Smooth muscle cell (in vitro differentiated cells): Measurements from ENCODE around the gene LILRB3. TPM values are rescaled to one million over a fixed set of nuclear protein-coding genes. Genes with fewer than 3 reads are reported as not detected.

Experiments used
- DNase-seq: peaks from one replicate; lab custom pipeline; 2025; ENCODE audit not compliant: unreplicated experiment; lab: John Stamatoyannopoulos, UW
- H2AFZ ChIP-seq: fragments of 200-600 bp; sonication (generic); 2 replicates; pipeline ENCODE4 v1.6.0; 2016; ENCODE audit warnings: antibody characterized with exemption, low read depth, mild to moderate bottlenecking
- H3F3A ChIP-seq: fragments of 200-600 bp; sonication (generic); 2 replicates; pipeline ENCODE4 v1.6.0; 2017; ENCODE audit warnings: antibody characterized with exemption, low read depth
- H3K27ac ChIP-seq: fragments of 200-600 bp; sonication (generic); 2 replicates; pipeline ENCODE4 v1.5.1; 2016; ENCODE audit warnings: low read depth, mild to moderate bottlenecking
- H3K27me3 ChIP-seq: fragments of 200-600 bp; sonication (generic); 2 replicates; pipeline ENCODE4 v1.6.1; 2016; ENCODE audit warnings: low read depth, mild to moderate bottlenecking
- H3K36me3 ChIP-seq: fragments of 200-600 bp; sonication (generic); 2 replicates; pipeline ENCODE4 v1.5.1; 2016; ENCODE audit warnings: low read depth
- H3K4me1 ChIP-seq: fragments of 200-600 bp; sonication (generic); 2 replicates; pipeline ENCODE4 v1.5.1; 2016; ENCODE audit warnings: low read depth
- H3K4me2 ChIP-seq: fragments of 200-600 bp; sonication (generic); 2 replicates; pipeline ENCODE4 v1.6.0; 2016; ENCODE audit warnings: mild to moderate bottlenecking
- H3K4me3 ChIP-seq: fragments of 200-600 bp; sonication (generic); 2 replicates; pipeline ENCODE4 v1.5.1; 2016; ENCODE audit warnings: mild to moderate bottlenecking
- H3K79me2 ChIP-seq: fragments of 200-600 bp; sonication (generic); 2 replicates; pipeline ENCODE4 v1.6.0; 2016; ENCODE audit warnings: low read depth, mild to moderate bottlenecking
- H3K9ac ChIP-seq: fragments of 200-600 bp; sonication (generic); 2 replicates; pipeline ENCODE4 v1.6.0; 2016; ENCODE audit warnings: low read depth
- H3K9me3 ChIP-seq: fragments of 200-600 bp; sonication (generic); replicated peaks from 2 replicates; pipeline ENCODE4 v1.5.1; 2016; ENCODE audit warnings: low read depth
- H4K20me1 ChIP-seq: fragments of 200-600 bp; sonication (generic); 2 replicates; pipeline ENCODE4 v1.6.0; 2016; ENCODE audit warnings: low read depth
- WGBS: methylation state at CpG from one replicate; pipeline ENCODE4 v1.1.7; 2016; ENCODE audit warnings: low lambda C conversion rate; 5-methylcytosine and 5-hydroxymethylcytosine counted together
- polyA plus RNA-seq: library from polyadenylated mRNA; unstranded; fragments of >200 nt; fragmentation: Nextera tagmentation; extraction: Ambion mirVana; gene quantifications from 2 replicates; pipeline ENCODE4 v1.2.1, GENCODE V29; 2016
- total RNA-seq: library from RNA; depleted of rRNA; stranded (reverse); fragments of >200 nt; gene quantifications from 2 replicates; pipeline ENCODE4 v1.2.3, GENCODE V29; 2014
- TF ChIP-seq, protein P1 (sequence below): fragments of 200-600 bp; sonication (generic); IDR thresholded peaks from 2 replicates; pipeline ENCODE4 v1.5.1; 2017; ENCODE audit warnings: borderline replicate concordance, mild to moderate bottlenecking, antibody characterized with exemption; ENCODE audit not compliant: insufficient read depth, poor library complexity, severe bottlenecking

The LILRB3 gene
- total and polyA plus RNA-seq, 2 experiments from 2014 or later = 0.06 TPM; not detected in 1

DNA sequence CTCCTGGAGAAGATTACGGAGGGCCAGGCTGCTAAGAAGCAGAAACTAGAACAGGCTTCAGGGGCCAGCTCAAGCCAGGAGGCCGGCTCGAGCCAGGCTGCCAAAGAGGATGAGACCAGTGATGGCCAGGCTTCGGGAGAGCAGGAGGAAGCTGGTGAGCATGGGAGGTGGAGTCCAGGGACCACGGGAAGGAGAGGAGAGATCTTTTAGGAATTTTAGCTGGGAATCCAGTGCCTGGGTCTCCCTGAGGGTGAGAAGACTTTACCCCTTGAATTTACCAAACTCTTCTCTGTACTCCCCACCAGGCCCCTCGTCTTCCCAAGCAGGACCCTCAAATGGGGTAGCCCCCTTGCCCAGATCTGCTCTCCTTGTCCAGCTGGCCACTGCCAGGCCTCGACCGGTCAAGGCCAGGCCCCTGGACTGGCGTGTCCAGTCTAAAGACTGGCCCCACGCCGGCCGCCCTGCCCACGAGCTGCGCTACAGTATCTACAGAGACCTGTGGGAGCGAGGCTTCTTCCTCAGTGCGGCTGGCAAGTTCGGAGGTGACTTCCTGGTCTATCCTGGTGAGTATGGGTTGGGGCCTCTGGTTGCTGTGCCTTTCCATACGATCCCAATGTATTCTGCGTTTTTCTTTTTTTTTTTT lies 30.9 kb downstream of the LILRB3 start:
- peaks cover 9% of the 10 kb centered on the region for H4K20me1 ChIP-seq
- no peaks in the 10 kb centered on the region for H3K9me3 ChIP-seq
- 56% methylated on average over 19 of the region's 19 CpGs for WGBS
- peaks cover 6% of the 10 kb centered on the region for H3K4me1 ChIP-seq
- H3K9ac ChIP-seq = peak overlapping the region; percentile 96
- H2AFZ ChIP-seq = peak overlapping the region; percentile 39
- no peaks in the 10 kb centered on the region for H3K36me3 ChIP-seq
- peak overlapping the region; percentile 84 for H3K4me2 ChIP-seq
- TF ChIP-seq, protein P1, sequence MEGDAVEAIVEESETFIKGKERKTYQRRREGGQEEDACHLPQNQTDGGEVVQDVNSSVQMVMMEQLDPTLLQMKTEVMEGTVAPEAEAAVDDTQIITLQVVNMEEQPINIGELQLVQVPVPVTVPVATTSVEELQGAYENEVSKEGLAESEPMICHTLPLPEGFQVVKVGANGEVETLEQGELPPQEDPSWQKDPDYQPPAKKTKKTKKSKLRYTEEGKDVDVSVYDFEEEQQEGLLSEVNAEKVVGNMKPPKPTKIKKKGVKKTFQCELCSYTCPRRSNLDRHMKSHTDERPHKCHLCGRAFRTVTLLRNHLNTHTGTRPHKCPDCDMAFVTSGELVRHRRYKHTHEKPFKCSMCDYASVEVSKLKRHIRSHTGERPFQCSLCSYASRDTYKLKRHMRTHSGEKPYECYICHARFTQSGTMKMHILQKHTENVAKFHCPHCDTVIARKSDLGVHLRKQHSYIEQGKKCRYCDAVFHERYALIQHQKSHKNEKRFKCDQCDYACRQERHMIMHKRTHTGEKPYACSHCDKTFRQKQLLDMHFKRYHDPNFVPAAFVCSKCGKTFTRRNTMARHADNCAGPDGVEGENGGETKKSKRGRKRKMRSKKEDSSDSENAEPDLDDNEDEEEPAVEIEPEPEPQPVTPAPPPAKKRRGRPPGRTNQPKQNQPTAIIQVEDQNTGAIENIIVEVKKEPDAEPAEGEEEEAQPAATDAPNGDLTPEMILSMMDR = no peak
- peaks cover 32% of the 10 kb centered on the region for H3K79me2 ChIP-seq
- H3F3A ChIP-seq = peaks cover 11% of the 10 kb centered on the region
- peak overlapping the region; percentile 98 for H3K27ac ChIP-seq
- no peak for DNase-seq
- no peaks in the 10 kb centered on the region for H3K27me3 ChIP-seq
- H3K4me3 ChIP-seq = peak overlapping the region; percentile 78

DNA sequence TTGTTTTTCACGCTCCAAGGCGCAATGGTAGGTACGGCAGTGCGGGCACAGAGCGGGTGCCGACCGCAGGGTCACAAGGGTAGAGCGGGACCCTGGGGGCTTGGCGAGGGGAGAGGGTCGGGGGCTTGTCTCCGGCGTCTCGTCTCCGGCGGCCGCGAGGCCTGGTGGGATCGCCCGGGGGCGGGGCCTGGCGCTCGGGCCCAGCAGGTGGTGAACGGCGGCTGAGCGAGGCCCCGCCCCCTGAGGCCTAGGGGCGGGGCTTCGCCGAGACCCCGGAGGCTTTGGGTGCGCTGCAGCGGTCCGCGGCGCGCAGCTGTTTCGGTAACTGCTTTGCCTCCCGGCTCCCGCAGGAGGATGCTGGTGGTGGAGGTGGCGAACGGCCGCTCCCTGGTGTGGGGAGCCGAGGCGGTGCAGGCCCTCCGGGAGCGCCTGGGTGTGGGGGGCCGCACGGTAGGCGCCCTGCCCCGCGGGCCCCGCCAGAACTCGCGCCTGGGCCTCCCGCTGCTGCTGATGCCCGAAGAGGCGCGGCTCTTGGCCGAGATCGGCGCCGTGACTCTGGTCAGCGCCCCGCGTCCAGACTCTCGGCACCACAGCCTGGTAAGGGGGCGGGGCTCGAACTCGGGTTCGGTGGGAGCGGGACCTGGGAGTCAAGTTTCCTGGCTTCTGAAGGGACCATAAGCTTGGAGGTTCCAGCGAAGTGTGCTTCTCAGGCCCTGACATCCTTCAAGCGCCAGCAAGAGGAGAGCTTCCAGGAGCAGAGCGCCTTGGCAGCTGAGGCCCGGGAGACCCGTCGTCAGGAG lies 31.6 kb downstream of the LILRB3 start, which contains the start of gene TSEN34:
Gene TSEN34, plus strand, starts transcription at position 298 of the 800 bp plus-strand sequence. Its CDS starts 57 bp downstream, at position 355.
- H3K4me1 ChIP-seq = peaks cover 6% of the 10 kb centered on the region
- H4K20me1 ChIP-seq = peaks cover 16% of the 10 kb centered on the region
- TF ChIP-seq, protein P1 = no peak
- H3K4me2 ChIP-seq = peak within 1 kb of the TSS; percentile 84
- H3K27me3 ChIP-seq = no peaks in the 10 kb centered on the region
- H3K9ac ChIP-seq = peak within 1 kb of the TSS; percentile 96
- H3K27ac ChIP-seq = peak within 1 kb of the TSS; percentile 98
- peaks cover 11% of the 10 kb centered on the region for H3F3A ChIP-seq
- peaks cover 33% of the 10 kb centered on the region for H3K79me2 ChIP-seq
- DNase-seq = peak; percentile 98
- H3K36me3 ChIP-seq = no peaks in the 10 kb centered on the region
- H2AFZ ChIP-seq = peak within 1 kb of the TSS; percentile 77
- H3K9me3 ChIP-seq = no peaks in the 10 kb centered on the region
- peak within 1 kb of the TSS; percentile 78 for H3K4me3 ChIP-seq
- WGBS = 3% methylated on average over 63 of the region's 77 CpGs

DNA sequence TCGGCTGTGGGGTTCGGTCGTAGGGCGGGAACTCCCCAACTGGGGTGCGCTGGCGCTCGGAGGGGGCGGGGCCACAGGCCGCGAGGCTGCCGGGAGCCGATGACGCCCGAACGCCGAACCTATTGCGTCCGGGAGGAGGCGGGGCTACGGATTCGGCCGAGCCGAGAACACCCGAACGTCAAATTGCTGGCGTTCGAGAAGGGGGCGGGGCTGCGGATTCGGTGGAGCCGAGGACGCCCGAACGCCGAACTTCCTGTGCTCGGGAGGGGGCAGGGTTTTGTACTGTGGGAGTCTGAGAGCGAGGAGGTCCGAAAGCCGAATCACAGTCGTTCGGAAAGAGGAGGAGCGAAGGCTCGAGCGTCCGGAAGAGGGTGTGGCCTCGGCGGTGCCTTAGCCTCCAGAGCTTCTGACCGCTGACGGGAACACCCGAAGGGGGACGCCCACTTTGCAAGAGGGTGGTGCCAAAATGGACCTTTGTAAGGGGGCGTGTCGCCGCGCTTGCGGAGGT lies 32.2 kb downstream of the LILRB3 start:
- H3K79me2 ChIP-seq = peaks cover 37% of the 10 kb centered on the region
- H4K20me1 ChIP-seq = peaks cover 16% of the 10 kb centered on the region
- no peaks in the 10 kb centered on the region for H3K9me3 ChIP-seq
- peak overlapping the region; percentile 77 for H2AFZ ChIP-seq
- TF ChIP-seq, protein P1 = no peak
- under 1% methylated on average over 52 of the region's 56 CpGs for WGBS
- H3K4me1 ChIP-seq = peaks cover 6% of the 10 kb centered on the region
- no peaks in the 10 kb centered on the region for H3K27me3 ChIP-seq
- DNase-seq = peak; percentile 100
- peak overlapping the region; percentile 84 for H3K4me2 ChIP-seq
- H3K27ac ChIP-seq = peak overlapping the region; percentile 98
- H3K4me3 ChIP-seq = peak overlapping the region; percentile 78
- H3F3A ChIP-seq = peaks cover 11% of the 10 kb centered on the region
- H3K36me3 ChIP-seq = no peaks in the 10 kb centered on the region
- peak overlapping the region; percentile 96 for H3K9ac ChIP-seq
